ENCODE results near the gene DGKH.
"Not testable (repeated sequence)": the region's sequence is repeated elsewhere in the genome, so short reads cannot be mapped to it uniquely, and the experiment has no call there.

DGKH gene

GRCh38 chr13:42071672-42072419 lies 23.4 kb downstream of the DGKH start:
- no peak for DNase-seq

GRCh38 chr13:42073683-42074082 lies 25.2 kb downstream of the DGKH start:
- no peak for DNase-seq

- no peak for DNase-seq
These were observed 27.1 kb downstream of the DGKH start for GRCh38 chr13:42075517-42075916.

GRCh38 chr13:42076309-42076713 lies 27.9 kb downstream of the DGKH start:
- no peak for DNase-seq

- DNase-seq, result no peak
These were observed 29.8 kb downstream of the DGKH start for GRCh38 chr13:42078128-42078808.

GRCh38 chr13:42083138-42083770 lies 34.8 kb downstream of the DGKH start:
- DNase-seq, result no peak

GRCh38 chr13:42084722-42085121 lies 36.3 kb downstream of the DGKH start:
- DNase-seq, result no peak

GRCh38 chr13:42086582-42086981 lies 38.1 kb downstream of the DGKH start:
- no peak for DNase-seq

GRCh38 chr13:42094516-42095040 lies 46.1 kb downstream of the DGKH start:
- no peak for DNase-seq

GRCh38 chr13:42096222-42096621 lies 47.8 kb downstream of the DGKH start:
- not testable (repeated sequence) for DNase-seq

- no peak for DNase-seq
These were observed 51.7 kb downstream of the DGKH start for GRCh38 chr13:42099962-42100675.

GRCh38 chr13:42100960-42101359 lies 52.5 kb downstream of the DGKH start:
- DNase-seq, result no peak

GRCh38 chr13:42101821-42102585 lies 53.6 kb downstream of the DGKH start:
- no peak for DNase-seq

- no peak for DNase-seq
These were observed 54.8 kb downstream of the DGKH start for GRCh38 chr13:42102961-42103865.

- DNase-seq, result no peak
These were observed 58.5 kb downstream of the DGKH start for GRCh38 chr13:42106998-42107397.

GRCh38 chr13:42107421-42107820 lies 59.0 kb downstream of the DGKH start:
- DNase-seq, result no peak

GRCh38 chr13:42108217-42108616 lies 59.8 kb downstream of the DGKH start:
- no peak for DNase-seq

GRCh38 chr13:42109957-42110356 lies 61.5 kb downstream of the DGKH start:
- no peak for DNase-seq

- DNase-seq, result peak; percentile 68
These were observed 62.1 kb downstream of the DGKH start for GRCh38 chr13:42110410-42111155.

- DNase-seq, result no peak
These were observed 64.4 kb downstream of the DGKH start for GRCh38 chr13:42112864-42113263.

Measured in DMS153 (cell line).